ENCODE data around the gene LRRC47.

GRCh38 chr1:3768811-3769390 is 27.4 kb downstream of the LRRC47 start:
- no peak for TF ChIP-seq CTCF (IDR thresholded peaks at IDR 0.05)
- TF ChIP-seq POLR2A (IDR thresholded peaks at IDR 0.05), result no peak

Measured in uterus (tissue), 2 donors.